Neural cell (in vitro differentiated cells): ENCODE results near the gene SLC2A8. TPM values are rescaled to one million over a fixed set of nuclear protein-coding genes. Genes with fewer than 3 reads are reported as not detected.

Source experiments
- H2AFZ ChIP-seq: fragments of 200-600, 300-800 bp; sonication (generic), shearing (Covaris generic); 2 replicates; pipeline ENCODE4 v1.6.0; 2014; ENCODE audit warnings: low read depth, mild to moderate bottlenecking, antibody characterized with exemption, low read length, moderate library complexity
- H3F3A ChIP-seq: fragments of 200-600 bp; shearing (Covaris generic); 2 replicates; pipeline ENCODE4 v1.6.1; 2016; ENCODE audit warnings: mild to moderate bottlenecking, moderate library complexity, mixed read lengths, antibody characterized with exemption, low read length; ENCODE audit not compliant: insufficient read depth, poor library complexity, severe bottlenecking
- H3K27ac ChIP-seq: fragments of 200-600, 300-800 bp; sonication (generic), shearing (Covaris generic); 2 replicates; pipeline ENCODE4 v1.5.1; 2014; ENCODE audit warnings: mild to moderate bottlenecking, low read length, moderate library complexity
- H3K27me3 ChIP-seq: fragments of 300-800, 200-600 bp; sonication (generic), shearing (Covaris generic); 2 replicates; pipeline ENCODE4 v1.6.0; 2014; ENCODE audit warnings: mild to moderate bottlenecking, low read depth, low read length, moderate library complexity; ENCODE audit not compliant: insufficient read depth
- H3K36me3 ChIP-seq: fragments of 300-800, 200-600 bp; sonication (generic), shearing (Covaris generic); 2 replicates; pipeline ENCODE4 v1.5.1; 2014; ENCODE audit warnings: mild to moderate bottlenecking, antibody characterized with exemption, low read length, moderate library complexity; ENCODE audit not compliant: insufficient read depth
- H3K4me2 ChIP-seq: fragments of 300-800, 200-600 bp; sonication (generic), shearing (Covaris generic); 2 replicates; pipeline ENCODE4 v1.6.0; 2014; ENCODE audit warnings: mild to moderate bottlenecking, low read length
- H3K4me3 ChIP-seq: fragments of 300-800, 200-600 bp; sonication (generic), shearing (Covaris generic); 2 replicates; pipeline ENCODE4 v1.5.1; 2014; ENCODE audit warnings: mild to moderate bottlenecking, low read length, moderate library complexity
- H3K79me2 ChIP-seq: fragments of 200-600 bp; shearing (Covaris generic); replicated peaks from 2 replicates; pipeline ENCODE4 v1.6.0; 2014; ENCODE audit warnings: mild to moderate bottlenecking, low read length, moderate library complexity; ENCODE audit not compliant: insufficient read depth
- H3K9ac ChIP-seq: fragments of 300-800, 200-600 bp; sonication (generic), shearing (Covaris generic); 2 replicates; pipeline ENCODE4 v1.6.1; 2016; ENCODE audit warnings: mild to moderate bottlenecking, low read length, mixed read lengths
- H3K9me2 ChIP-seq: fragments of 200-600 bp; shearing (Covaris generic); 2 replicates; pipeline ENCODE4 v1.6.1; 2016; ENCODE audit warnings: mild to moderate bottlenecking, low read length, mixed read lengths; ENCODE audit not compliant: insufficient read depth
- H3K9me3 ChIP-seq: fragments of 200-600, 300-800 bp; sonication (generic), shearing (Covaris generic); 2 replicates; pipeline ENCODE4 v1.6.1; 2016; ENCODE audit warnings: mild to moderate bottlenecking, mixed run types, low read length, moderate library complexity, mixed read lengths
- H4K20me1 ChIP-seq: fragments of 200-600 bp; shearing (Covaris generic); 2 replicates; pipeline ENCODE4 v1.6.1; 2016; ENCODE audit warnings: mild to moderate bottlenecking, mixed run types; ENCODE audit not compliant: insufficient read depth
- CTCF ChIP-seq: fragments of 450-650 bp; IDR thresholded peaks from 2 replicates; pipeline ENCODE4 v1.5.1; 2014; ENCODE audit warnings: antibody characterized with exemption, mild to moderate bottlenecking, moderate library complexity; ENCODE audit not compliant: poor library complexity, severe bottlenecking
- EP300 ChIP-seq: fragments of 450-650 bp; conservative IDR thresholded peaks from 2 replicates; pipeline ENCODE4 v1.6.1; 2014; ENCODE audit warnings: antibody characterized with exemption, mild to moderate bottlenecking, moderate library complexity; ENCODE audit not compliant: poor library complexity, severe bottlenecking
- EZH2 ChIP-seq: fragments of 200-600, 300-800 bp; shearing (Covaris generic), sonication (generic); IDR thresholded peaks from 2 replicates; pipeline ENCODE4 v1.6.1; 2014; ENCODE audit warnings: antibody characterized with exemption, low read length, borderline replicate concordance, mild to moderate bottlenecking; ENCODE audit not compliant: insufficient read depth, poor library complexity, severe bottlenecking
- MXI1 ChIP-seq: fragments of 450-650 bp; conservative IDR thresholded peaks from 2 replicates; pipeline ENCODE4 v1.6.1; 2014; ENCODE audit warnings: antibody characterized with exemption, mild to moderate bottlenecking; ENCODE audit not compliant: poor library complexity, severe bottlenecking
- POLR2AphosphoS5 ChIP-seq: IDR thresholded peaks from 2 replicates; pipeline ENCODE4 v1.6.1; 2012
- RAD21 ChIP-seq: fragments of 450-650 bp; conservative IDR thresholded peaks from 2 replicates; pipeline ENCODE4 v1.6.1; 2014; ENCODE audit warnings: antibody characterized with exemption, mild to moderate bottlenecking, moderate library complexity
- REST ChIP-seq: IDR thresholded peaks from 2 replicates; pipeline ENCODE4 v1.6.1; 2012; ENCODE audit warnings: borderline replicate concordance
- SMC3 ChIP-seq: fragments of 450-650 bp; conservative IDR thresholded peaks from 2 replicates; pipeline ENCODE4 v1.6.1; 2014; ENCODE audit warnings: antibody characterized with exemption, mild to moderate bottlenecking, moderate library complexity; ENCODE audit not compliant: poor library complexity
- TAF1 ChIP-seq: IDR thresholded peaks from 2 replicates; pipeline ENCODE4 v1.6.1; 2012; ENCODE audit warnings: low read depth
- polyA plus RNA-seq: library from polyadenylated mRNA; depleted of rRNA; stranded (reverse); fragments of >200 nt; gene quantifications from 2 replicates; pipeline ENCODE4 v1.2.3, GENCODE V29; 2014

Gene SLC2A8
- polyA plus RNA-seq, 1 donor from 2014 or later: 10.2 TPM

- Histone ChIP-seq H3K27me3 (no peaks in the 10 kb centered on the region), H3K9me2 (no peaks in the 10 kb centered on the region), H3K9me3 (no peaks in the 10 kb centered on the region), H3K79me2 (no peaks in the 10 kb centered on the region), H4K20me1 (no peaks in the 10 kb centered on the region), H3F3A (no peaks in the 10 kb centered on the region), H3K9ac (no peak overlapping the region), H3K27ac (no peak overlapping the region), H2AFZ (no peak overlapping the region), H3K4me2 (no peak overlapping the region), H3K36me3 (no peaks in the 10 kb centered on the region), H3K4me3 (no peak overlapping the region)
- TF ChIP-seq CTCF (no peak), RAD21 (no peak), REST (no peak), MXI1 (no peak), EZH2 (no peak), SMC3 (no peak), POLR2AphosphoS5 (no peak), TAF1 (no peak), EP300 (no peak)
These were observed 12.8 kb upstream of the SLC2A8 start for GRCh38 chr9:127384016-127384730.

- no peaks in the 10 kb centered on the region for H3K79me2 ChIP-seq
- peaks cover 3% of the 10 kb centered on the region for H3F3A ChIP-seq
- no peak overlapping the region for H3K4me2 ChIP-seq
- TF ChIP-seq CTCF: no peak
- no peak for TF ChIP-seq RAD21
- TF ChIP-seq EP300: no peak
- no peak for TF ChIP-seq POLR2AphosphoS5
- H3K9me2 ChIP-seq: no peaks in the 10 kb centered on the region
- no peak overlapping the region for H3K9ac ChIP-seq
- H4K20me1 ChIP-seq: no peaks in the 10 kb centered on the region
- H3K4me3 ChIP-seq: no peak overlapping the region
- no peaks in the 10 kb centered on the region for H3K36me3 ChIP-seq
- no peak overlapping the region for H3K27ac ChIP-seq
- H3K9me3 ChIP-seq: no peaks in the 10 kb centered on the region
- H2AFZ ChIP-seq: no peak overlapping the region
- no peaks in the 10 kb centered on the region for H3K27me3 ChIP-seq
These were observed 12.1 kb upstream of the SLC2A8 start for GRCh38 chr9:127384901-127385300.
